ENCODE data around the gene ZNF101.

ZNF101 gene

DNA sequence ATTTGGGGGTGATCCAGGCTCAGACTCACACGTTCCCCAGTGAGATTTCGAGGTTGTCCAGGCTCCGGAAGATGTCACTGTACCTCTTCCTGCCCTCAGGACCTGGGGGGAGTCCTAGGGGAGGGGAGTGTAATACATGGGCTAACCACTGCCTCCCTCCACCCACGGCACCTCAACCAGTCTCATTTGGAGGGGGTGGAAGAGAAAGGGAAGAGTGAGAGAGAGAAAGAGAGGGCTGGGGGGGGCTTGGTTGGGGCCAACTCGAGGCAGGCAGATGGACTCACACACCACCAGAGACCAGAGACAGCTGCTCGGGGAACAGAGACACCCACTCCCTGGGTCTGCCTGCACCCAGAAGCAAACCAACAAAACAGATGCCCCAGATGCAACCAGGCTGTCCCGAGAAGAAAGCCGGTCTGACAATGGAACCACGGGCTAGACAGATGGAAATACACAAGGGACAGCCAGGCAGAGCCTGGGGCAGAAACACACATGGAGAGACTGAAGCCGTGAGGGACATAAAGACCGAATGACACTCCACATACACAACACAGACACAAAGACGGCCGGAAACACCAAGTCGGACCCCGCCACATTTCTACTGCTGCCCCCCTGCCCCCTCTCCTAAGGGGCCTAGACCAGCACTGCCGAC lies 26.0 kb upstream of the ZNF101 start:
- DNase-seq, result peak; percentile 56

DNA sequence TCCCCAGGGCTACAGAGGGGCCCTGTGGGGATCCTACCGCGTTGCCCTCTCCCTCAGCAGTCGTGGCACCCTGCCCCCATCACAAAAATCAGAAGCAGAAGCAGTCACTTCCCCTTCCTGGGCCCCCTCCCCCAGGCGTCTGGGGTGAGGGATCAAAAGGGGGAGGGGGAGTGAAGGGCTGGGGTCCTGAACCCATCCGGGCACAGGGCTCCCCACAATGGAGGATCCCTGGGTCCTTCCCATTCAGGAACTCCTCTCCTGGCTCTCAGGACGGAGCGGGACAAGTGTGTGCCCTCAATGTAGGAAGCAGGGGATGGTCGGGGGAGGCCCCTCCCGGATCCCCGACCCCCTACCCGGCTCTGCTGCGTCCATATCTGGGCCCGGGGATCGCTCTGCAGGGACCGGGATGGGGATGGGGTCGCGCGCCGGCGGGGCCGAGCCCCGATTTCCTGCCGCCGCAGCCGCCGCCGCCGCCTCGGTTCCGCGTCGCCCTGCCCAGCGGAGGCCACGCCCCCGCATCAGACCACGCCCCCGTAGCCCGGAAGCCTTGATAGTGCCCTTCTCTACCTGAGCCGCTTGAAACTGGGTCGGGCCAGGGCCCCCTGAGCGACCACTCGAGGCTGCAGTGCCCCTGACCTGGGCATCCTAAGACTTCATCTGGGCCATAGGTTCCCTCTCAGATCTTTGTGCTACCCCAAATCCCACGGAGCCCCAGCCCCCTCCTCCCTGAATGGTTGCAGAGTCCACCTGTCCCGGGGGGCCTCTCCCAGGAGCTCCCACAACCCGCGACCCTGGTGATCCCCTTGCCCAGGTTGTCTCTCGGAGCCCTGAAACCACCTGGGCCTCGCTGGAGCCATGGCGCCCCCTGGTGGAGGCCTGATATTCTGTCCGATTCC lies 25.2 kb upstream of the ZNF101 start, which contains the start of gene GMIP:
GMIP (minus strand) TSS at position 500 of the 896 bp plus-strand sequence; CDS start at position 372, 128 bp downstream.
- DNase-seq, result peak; percentile 79

DNA sequence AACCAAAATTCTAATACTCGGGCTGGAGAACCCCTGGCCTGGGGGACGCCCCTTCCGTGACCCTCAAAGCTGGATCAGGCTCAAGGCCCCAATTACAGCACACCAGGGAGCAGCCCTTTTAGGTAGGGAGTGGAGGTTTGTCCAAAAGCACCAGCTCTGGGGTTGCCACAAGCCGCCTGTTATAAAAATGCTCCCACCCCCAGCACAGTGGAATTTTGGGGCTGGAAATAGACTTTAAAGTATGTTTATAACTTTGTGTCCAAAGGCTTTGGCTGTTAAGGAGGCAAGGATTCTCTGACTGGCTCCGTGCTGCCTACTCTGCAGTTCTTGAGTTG lies 24.6 kb upstream of the ZNF101 start:
- no peak for DNase-seq

DNA sequence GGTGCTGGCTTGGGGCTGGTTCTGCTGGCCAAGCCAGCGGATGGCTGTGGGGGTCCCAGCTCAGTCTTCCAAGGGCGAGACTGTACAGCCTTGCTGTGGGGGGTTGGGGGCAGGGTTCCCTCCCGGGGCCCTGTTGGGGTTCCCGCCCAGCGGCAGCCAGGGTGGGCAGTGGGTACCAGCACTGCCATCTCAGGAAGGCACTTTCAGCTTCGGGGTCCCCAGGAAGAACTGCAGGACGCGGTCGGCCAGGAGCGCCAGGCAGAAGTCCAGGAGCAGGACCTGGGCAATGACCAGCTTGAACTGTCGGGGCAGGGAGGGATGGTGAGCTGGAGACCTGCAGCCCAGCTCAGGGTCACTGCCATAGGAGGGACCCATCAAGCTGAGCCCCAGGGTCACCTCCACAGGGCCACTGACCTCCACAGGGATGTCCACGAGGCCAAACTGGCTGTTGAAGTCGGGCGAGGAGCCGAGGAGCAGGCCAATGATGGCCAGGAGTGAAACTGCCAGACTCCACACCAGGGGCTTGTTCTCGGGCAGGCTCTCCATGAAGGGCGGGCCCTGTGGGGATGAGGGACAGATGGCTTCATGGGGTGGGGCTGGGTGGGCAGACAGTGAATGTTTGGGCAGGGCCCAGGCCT lies 23.3 kb upstream of the ZNF101 start:
- DNase-seq, result no peak

DNA sequence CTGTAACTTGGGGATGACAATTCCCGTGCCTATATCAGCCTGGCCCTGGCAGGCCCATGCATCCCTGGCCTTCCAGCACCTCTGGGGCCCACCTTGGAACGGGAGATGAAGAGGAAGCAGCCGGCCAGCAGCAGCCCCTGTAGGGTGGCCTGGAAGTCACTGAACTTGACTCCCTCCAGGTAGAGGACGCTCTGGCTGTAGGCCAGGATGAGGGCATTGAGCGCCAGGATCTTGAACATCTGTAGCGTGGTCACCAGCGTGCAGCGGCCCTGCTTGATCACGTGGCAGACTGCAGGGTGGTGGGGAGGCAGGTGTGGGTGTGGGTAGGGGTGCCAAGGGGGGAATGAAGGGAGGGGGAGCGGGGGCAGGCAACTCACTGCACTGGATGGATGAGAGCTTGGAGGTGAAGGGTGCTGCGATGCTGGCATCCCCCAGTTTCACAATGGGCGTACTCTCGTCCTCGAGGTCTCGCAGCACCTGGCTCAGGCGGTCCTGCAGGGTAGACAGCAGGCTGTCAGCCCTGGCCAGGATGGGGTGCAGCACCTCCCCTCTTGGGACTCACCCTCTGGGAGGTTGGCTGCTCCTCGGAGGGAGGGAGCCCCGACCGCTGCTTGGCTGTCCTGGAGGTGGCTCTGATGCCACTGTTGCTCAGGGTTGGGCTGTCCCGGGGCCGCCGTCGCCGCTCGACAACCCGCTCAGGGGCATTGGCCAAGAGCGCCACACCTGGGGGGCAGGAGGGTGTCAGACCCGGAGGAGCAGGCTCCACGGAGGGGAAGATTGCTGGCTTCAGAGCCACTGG lies 21.4 kb upstream of the ZNF101 start:
- DNase-seq, result no peak

DNA sequence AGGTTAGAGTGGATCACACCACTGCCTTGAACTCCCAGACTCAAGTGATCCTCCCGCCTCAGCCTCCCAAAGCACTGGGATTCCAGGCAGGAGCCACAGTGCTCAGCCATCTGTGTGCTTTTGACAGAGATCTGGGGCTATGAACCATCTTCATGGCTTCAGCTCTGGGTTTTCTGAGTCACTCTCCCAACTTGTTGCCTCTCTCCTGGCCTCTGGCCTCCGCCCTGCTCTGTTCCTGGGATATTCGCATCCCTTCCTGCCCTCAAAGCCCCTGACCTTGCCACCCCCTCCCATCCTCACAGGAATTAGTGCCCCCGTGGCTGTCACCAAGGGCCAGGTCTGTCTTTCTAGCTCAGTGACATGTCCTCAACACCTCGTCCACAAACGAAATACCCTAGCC lies 19.5 kb upstream of the ZNF101 start:
- DNase-seq, result no peak

DNA sequence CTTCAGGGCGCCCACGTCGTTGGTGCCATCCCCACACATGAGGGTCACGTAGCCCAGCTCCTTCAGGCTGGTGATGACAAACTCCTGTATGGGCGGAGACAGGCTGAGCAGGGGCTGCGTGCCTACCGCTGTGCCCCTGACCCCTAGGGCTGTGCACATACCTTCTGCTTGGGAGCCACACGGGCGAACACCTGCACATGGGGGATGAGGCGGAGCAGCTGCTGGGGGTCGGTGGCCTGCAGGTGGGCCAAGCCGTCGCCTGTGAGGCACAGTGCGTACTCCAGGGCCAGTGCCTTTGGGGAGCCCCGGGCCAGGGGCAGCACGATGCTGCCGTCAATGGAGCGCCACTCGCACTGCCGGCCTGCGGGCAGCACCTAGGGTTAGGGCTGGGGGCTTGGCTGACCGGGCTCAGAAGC lies 19.1 kb upstream of the ZNF101 start:
- no peak for DNase-seq

DNA sequence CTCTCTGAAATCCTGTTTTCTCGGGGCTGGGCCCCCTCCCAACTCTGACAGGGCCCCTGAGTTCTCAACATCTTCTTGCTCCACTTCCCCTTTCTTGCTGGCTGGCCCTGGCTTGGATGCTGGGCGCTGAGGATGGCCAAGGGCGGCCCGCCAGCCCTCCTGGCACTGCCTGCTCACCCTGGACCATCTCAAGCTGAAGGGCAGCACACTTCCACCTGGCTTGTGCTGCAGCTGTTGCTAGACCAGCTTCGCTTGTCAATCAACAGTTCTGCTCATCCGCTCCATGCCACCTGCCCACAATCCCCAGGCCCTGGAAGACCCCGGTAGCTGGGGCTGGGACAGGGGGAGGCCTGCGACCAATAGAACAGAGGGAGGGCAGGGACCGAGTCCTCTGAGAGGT lies 18.3 kb upstream of the ZNF101 start:
- DNase-seq, result no peak

DNA sequence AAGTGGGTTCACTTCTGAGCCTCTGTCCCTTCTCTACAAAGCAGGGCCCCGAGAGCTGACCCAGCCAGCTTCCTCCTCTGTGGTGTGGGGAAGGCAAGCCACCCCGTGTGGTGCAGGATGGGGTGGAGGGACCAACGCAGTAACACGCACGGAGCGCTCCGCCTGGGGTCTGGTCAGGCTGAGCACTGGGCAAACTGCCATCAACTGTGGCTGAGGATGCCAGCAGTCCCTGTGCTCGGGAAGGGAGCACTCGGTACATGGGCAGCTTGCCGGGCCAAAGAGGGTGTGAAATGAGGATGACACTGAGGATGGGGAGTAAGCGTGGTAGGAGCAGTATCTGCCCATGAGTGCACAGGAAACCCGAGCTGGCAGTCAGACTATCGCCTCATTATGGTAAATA lies 17.6 kb upstream of the ZNF101 start:
- no peak for DNase-seq

DNA sequence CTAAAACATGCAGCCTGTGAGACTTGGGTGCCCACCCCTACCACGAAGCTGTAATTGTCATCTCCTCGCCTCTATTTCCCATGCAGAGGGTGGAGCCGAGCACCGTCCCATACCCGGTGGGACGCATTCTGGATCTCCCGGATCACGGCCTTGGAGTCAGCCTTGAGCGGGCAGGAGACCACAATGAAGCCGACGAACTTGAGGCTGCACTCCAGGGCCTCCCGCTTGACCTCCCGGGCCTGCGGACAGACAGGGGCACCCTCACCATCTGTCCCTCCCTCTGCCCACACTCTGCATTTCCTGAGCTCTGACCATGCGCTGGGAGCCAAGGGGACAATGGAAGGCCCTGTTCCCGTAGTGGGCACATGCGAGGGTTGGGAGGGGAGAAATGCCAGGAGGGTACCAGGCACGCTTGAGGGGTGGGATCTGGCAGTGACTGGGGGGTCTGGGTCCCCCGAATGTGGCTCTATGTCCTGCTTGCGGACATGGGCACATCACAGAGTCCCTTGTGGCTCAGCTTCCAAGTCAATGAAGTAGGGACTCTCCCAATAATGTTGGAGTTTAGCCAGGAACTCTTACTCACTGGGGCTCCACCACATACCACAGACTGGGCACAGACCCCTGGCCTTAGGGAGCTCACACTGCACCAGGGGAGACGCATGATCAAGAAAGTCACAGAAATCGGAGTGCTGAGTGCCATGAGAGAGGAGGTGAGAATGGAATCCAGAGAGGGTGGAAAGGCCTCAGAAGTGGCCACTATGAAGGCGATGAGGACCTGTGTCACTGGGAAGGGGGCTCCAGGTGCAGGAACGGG lies 15.9 kb upstream of the ZNF101 start:
- DNase-seq, result no peak

DNA sequence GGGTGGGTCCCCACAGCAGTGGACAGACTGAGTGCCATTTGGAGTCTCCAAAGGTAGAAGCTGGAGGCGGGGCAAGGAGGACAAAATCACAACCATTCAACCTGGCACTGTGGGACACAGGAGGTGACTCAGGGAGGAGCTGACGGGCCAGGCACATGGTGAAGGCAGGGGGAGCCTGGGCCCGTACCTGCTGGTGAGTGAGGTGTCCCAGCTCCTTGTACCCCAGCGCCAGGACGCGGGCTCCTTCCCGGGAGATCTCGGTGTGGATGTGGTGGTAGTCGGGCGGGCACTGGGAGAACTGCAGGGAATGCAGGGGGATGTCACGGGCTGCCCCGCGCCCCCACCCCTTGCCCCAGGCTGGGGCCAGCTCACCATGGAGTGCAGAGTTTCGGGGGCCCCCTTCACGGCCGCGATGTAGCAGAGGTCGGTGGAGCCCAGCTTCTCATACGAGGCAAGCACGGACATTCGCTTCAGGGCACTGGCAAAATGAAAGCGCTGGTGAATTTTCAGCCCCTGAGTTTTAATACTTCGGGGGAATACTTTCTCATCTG lies 15.0 kb upstream of the ZNF101 start:
- DNase-seq, result no peak

DNA sequence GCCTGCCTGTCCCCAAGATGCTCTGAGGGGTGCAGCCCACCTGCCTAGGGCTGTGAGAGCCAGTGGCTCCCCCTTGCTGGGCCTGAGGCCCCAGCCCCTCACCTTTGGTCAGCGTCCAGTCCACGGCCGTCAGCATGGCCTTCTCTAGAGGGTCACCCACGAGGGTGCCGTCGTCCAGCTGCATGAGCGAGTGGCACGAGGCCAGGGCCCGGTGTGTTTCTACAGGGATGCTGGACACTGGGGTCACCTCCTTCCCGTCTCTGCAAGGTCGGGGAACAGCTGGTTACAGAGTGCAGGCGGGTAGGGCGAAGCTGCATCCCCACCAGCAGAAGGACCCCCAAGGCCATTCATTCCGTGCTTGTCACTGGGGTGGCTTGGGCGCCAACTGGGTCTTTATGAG lies 14.2 kb upstream of the ZNF101 start:
- no peak for DNase-seq

DNA sequence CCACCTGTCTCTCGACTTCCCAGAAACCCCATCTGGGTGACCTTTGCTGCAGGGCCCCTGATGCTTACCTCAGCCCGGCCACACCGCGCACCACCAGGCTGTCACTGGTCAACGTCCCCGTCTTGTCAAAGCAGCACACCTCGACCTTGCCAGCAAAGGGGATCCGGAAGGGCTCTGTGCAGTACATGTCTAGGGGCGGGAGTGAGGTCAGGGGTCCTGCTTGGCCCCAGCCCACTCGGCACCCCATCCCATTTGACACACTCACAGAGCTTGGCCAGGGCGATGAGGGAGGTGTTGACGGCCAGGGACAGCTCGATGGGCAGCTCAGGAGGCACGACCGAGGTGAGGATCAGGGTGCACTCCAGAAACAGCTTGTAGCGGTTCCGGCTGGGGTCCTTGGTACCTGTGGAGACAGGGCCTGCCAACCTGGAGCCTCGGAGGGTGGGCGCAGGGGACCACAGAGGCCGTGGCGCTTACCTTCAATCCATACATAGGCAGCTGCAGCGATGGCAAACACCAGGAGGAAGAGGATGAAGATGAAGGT lies 13.5 kb upstream of the ZNF101 start:
- DNase-seq, result no peak

DNA sequence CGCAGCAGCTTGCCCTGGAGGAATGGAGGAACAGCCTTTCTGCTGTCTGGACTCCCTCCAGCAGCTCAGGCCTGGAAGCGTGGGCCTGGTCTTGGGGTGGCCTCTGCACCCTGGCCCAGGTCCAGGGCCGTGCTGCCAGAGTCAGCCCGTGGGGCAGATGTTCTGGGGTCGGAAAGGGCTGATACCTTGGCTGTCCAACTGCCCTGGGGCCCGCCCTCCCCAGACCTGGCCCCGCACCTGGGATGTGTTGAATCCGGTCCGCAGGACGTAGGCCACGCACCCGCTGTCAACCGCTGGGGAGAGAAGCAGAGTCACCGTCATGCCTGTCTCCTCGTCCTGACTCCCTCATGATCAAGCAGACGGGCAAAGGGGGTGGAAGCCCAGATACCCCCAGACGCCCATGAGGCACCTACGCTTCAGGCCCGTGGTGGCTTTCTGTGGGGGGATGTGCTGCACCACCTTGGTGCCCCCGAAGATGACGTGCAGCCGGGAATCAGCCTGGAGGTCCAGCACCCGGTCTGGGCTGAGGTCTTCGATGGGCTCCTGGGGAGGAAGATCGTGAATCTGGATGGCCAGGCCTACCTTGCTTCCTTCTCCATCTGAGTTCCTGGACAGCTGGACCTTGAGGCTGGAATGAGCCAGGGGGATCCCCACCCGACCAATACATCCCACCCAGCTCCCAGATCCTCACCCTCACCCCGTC lies 12.8 kb upstream of the ZNF101 start:
- no peak for DNase-seq

DNA sequence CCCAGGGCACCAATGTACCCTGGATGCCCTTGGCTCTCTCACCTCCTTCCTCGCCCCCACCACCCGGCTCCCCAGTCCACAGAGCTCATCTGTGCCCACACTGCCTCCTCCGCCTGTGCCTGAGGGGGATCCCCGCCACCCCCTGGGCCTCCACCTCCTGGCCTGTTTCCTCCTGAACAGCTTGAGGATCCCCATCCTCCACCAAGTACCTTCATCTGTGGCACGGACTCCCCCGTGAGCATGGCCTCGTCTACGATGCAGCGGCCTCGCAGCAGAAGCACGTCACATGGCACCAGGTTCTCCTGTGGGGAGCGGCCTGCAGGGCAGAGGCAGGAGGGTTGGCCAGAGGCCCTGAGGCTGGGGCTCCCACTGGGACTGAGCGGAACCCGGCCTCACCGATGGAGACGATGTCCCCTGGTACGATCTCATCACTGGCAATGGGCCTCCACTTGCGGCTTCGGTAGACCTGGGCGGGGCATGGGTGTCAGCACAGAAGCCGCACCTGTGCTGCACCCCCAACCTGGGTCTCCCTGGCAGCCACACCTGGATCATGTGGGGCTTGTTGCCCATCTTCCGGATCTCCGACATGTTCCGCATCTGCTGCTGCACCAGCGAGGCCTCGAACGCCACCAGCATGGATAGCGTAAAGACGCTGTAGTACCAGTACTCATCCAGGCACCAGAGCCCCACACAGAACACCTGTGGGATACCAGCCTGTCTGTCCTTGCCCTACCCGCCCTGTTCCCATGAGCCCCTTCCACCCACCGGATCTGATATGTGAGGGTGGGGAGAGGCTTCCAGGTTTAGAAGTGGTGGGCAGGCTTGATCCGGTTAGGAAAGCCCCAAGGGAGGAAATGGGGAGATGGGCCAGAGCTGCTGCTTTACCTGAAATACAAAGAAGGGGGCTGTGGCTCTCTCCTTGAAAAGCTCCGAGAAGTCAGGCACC lies 11.9 kb upstream of the ZNF101 start:
- DNase-seq, result no peak

DNA sequence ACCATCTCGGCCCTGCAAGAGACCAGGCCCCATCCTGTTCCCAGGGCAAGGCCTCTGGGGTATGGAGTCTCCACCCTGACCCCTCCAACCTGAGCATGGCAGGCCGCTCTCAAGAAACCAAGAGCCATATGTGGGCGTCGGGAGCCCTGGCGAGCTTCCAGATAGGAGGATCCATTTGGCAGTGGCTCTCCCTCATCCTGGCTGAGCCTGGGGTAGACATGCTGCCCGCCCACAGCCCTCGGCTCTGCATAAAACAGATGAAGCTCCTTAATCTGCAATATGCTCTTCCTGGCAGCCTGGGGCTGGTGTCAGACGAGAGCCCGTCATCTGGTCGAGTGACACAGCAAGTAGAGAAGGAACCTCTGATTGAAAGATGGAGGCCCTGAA lies 11.2 kb upstream of the ZNF101 start:
- DNase-seq, result no peak

DNA sequence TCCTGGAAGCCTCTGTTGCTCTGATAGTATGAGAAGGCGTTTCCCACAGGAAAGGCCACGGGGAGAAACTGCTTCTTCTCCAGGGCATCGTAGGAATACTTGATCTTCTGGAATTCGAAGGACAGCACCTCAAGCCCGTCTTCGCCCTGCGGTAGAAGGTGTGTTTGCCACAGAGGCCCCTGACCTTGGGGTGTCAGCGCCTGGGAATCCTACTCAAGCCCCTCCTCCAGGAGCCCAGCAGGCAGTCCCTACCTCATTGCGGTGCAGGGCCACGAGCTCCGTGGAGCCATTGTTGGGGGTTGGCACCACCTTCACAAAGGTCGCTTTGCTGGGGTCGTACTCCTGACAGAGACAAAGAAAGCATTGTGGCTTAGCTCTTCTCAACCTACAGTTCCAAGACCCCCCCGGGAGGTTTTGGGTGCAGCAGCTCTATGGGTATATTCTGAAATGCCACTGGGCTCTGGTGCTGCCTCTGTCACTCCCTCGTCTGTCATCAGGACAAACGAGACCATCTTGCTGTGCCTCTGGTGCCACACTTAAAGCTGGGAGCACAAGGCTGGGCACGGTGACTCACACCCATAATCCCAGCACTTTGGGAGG lies 8.9 kb upstream of the ZNF101 start:
- DNase-seq, result no peak

DNA sequence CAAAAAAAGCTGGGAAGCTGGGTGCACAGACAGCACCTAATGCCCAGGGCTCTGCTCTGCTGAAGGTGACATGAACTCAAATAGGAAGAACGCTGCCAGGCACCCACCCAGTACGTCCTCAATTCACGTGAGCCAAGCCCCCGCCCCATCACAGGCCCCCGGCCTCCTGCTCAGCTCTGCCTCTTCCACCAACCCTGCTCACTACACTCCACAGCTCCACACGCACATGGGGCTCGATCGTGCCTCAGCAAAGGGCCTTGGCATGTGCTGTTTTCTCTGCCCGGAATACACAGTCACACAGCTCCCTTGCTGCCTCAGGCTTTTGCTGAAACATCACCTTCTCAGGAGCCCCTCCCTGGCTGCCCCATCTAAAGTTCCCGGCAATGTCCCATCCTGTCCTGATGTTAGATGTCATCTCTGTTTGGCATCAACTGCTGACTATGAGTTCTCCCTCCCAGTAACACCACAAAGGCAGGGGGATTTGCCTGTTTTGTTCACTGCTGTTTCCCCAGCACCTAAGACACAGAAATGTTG lies 7.4 kb upstream of the ZNF101 start:
- no peak for DNase-seq

DNA sequence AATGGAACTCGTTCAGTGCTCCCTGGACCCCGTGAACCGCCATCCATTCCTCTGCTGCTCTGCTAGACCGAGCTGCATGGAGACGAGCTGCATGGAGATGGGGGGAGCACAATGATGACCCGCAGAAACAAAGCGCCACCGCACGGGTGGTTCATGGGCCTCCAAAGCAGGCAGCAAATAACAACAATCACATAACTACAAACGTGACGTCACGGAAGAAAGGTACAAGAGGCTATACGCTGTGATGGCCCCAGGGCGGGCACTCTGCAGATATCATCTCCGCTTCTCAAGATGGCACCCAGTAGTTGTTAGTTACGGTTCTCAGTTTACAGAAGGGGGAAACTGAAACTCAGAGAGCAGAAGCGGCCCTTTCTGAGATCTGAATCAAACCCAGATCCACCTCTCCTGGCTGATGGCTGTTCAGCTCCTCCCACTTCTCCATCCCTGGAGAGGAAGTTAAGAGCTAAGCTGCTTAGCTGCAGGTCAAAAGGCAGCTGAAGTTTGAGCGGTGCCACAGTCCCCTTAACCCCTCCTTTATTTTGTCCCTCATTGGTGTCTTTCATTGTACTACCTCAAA lies 6.9 kb upstream of the ZNF101 start:
- DNase-seq, result peak; percentile 33

Measured in stimulated activated naive CD4-positive, alpha-beta T cell treated with Interleukin-2 at 50 U/mL for 16 hours (primary cell).